Uterus (tissue), 4 donors: ENCODE data around the gene CDK10. TPM values are rescaled to one million over a fixed set of nuclear protein-coding genes. Genes with fewer than 3 reads are reported as not detected.

Source experiments
- DNase-seq, 2 donors: peaks; one replicate each; pipeline ENCODE4 v3.0.0-alpha.2; 2019 to 2020
- H3K27ac ChIP-seq, 2 donors: fragments of 200-600 bp; sonication (generic); 1 replicate in 1 of 2; 2 replicates in 1 of 2; pipeline ENCODE4 v1.5.1; 2016 to 2018
- H3K27me3 ChIP-seq, 2 donors: fragments of 200-600 bp; sonication (generic); one replicate each; pipeline ENCODE4 v1.5.1; 2018 to 2019; ENCODE audit warnings: control low read depth in 1 of 2
- H3K36me3 ChIP-seq, 2 donors: fragments of 200-600 bp; sonication (generic); one replicate each; pipeline ENCODE4 v1.5.1; 2019; ENCODE audit warnings: control low read depth in 1 of 2
- H3K4me1 ChIP-seq, 2 donors: fragments of 200-600 bp; sonication (generic); one replicate each; pipeline ENCODE4 v1.5.1; 2018 to 2019; ENCODE audit warnings: control low read depth in 1 of 2
- H3K4me3 ChIP-seq, 2 donors: fragments of 200-600 bp; sonication (generic); 1 replicate in 1 of 2; 2 replicates in 1 of 2; pipeline ENCODE4 v1.5.1; 2018 to 2019; ENCODE audit warnings: mild to moderate bottlenecking in 1 of 2
- H3K9me3 ChIP-seq, 2 donors: fragments of 200-600 bp; sonication (generic); one replicate each; pipeline ENCODE4 v1.5.1; 2019; ENCODE audit warnings: control low read depth in 1 of 2
- CTCF ChIP-seq, 4 experiments: fragments of 200-600 bp in 2 of 4; fragments of 450-650 bp in 2 of 4; sonication (generic) in 2 of 4; IDR thresholded peaks; one replicate each; pipeline ENCODE4 v1.5.1; 2016 to 2019; ENCODE audit warnings: antibody characterized with exemption in 4 of 4, mild to moderate bottlenecking in 2 of 4, moderate library complexity in 1 of 4
- POLR2A ChIP-seq, 2 donors: fragments of 450-650 bp; IDR thresholded peaks; one replicate each; pipeline ENCODE4 v1.6.1; 2016; ENCODE audit warnings: antibody characterized with exemption in 2 of 2, mild to moderate bottlenecking in 1 of 2, moderate library complexity in 1 of 2
- intact Hi-C: fragments of 100-400 bp; cut with DNase I; formaldehyde crosslinking; loops from one replicate; pipeline ENCODE4 v1.15.1; 2023; ENCODE audit warnings: low total_unique reads
- total RNA-seq, 4 donors: library from RNA; depleted of rRNA in 3 of 4; stranded (reverse); fragments of >200 nt in 3 of 4; gene quantifications; one replicate each; pipeline versions ENCODE4 v1.1.0 to v1.2.4, GENCODE V29; 2014 to 2023
- donor health status: DM: yes; HTN: yes; CAD: no.

The CDK10 gene
- total RNA-seq, 4 donors from 2014 or later, result 13.8 to 90.7 (median 62.5) TPM

- H3K4me1 ChIP-seq, result peaks cover 0 to under 1% of the 10 kb centered on the region in 2 donors
- H3K9me3 ChIP-seq, result no peaks in the 10 kb centered on the region
- intact Hi-C loops, result no loop called here
- TF ChIP-seq POLR2A (IDR thresholded peaks at IDR 0.05), result no peak
- TF ChIP-seq CTCF (IDR thresholded peaks at IDR 0.05), result no peak
- DNase-seq, result no peak
- no peak overlapping the region for H3K4me3 ChIP-seq
- no peak overlapping the region for H3K27ac ChIP-seq
- no peaks in the 10 kb centered on the region for H3K36me3 ChIP-seq
- H3K27me3 ChIP-seq, result no peaks in the 10 kb centered on the region
Measured at GRCh38 chr16:89716916-89717687, 30.6 kb downstream of the CDK10 start.

GRCh38 chr16:89717688-89718505 lies 31.4 kb downstream of the CDK10 start:
- TF ChIP-seq POLR2A (IDR thresholded peaks at IDR 0.05) (no peak), CTCF (IDR thresholded peaks at IDR 0.05) (no peak)
- Histone ChIP-seq H3K4me3 (no peak overlapping the region), H3K27ac (no peak overlapping the region), H3K27me3 (no peaks in the 10 kb centered on the region), H3K4me1 (peaks cover 0 to 6% of the 10 kb centered on the region in 2 donors), H3K36me3 (no peaks in the 10 kb centered on the region), H3K9me3 (no peaks in the 10 kb centered on the region)
- intact Hi-C loops, result no loop called here
- DNase-seq, result no peak

DNA sequence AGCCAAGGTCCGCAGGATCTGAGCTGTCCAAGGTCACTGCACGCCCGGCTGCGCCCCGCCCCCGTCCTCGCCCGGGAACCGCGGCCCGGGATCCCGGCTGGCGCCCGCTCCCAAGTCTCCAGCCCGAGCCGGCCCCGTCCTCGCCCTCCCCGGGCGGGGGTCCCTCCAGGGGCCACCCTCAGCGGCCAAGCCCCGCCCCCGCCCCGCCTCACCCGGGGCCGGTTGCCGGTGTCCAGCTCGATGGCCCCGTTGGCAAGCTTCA lies 34.0 kb downstream of the CDK10 start:
- intact Hi-C loops, result no loop called here
- Histone ChIP-seq H3K4me1 (peaks cover 0 to 6% of the 10 kb centered on the region in 2 donors), H3K27me3 (no peaks in the 10 kb centered on the region), H3K27ac (peak overlapping the region; percentile 91 to 92), H3K4me3 (peak overlapping the region; percentile 52 to 68), H3K9me3 (no peaks in the 10 kb centered on the region), H3K36me3 (no peaks in the 10 kb centered on the region)
- TF ChIP-seq CTCF (IDR thresholded peaks at IDR 0.05) (peak in 1 of 4 experiments; percentile 13), POLR2A (IDR thresholded peaks at IDR 0.05) (no peak)
- DNase-seq, result no peak

DNA sequence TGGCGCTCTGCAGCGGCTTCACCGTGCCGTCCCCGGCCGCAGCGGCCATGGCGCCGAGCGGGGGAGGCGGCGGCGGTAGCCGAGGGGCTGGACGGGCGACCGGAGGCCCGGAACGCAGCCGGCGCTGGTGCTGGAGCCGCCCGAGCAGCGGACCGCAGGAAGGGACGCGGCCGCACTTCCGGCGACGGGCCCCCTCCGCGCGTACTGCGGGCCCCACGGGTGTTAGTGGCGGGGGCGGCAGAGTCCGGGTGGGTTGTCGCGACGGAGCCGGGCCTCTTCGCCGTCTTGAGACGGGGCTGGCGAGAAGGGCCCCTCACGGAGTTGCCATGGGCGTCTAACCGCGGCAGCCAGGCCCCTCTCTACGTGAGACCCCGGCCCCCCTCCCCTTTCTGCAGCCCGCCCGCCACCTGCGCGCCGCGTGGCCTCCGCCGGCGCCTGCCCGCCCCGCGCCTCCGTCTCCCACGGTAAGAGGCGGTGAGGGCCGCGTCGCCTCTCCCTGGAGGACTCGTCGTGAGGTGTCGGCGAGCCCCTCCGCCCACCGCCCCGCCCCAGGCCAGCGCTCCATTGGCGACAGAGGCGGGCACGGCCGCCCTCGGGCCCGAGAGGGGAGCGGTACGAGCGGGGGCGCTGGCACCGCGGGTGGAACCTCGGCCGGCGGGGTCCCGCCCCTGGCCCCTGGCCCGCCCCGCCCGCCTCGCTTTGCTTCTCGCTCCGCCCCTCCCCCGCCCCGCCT lies 34.5 kb downstream of the CDK10 start, which contains the start of the genes VPS9D1 and ZNF276:
VPS9D1 (minus strand) TSS at position 86 of the 733 bp plus-strand sequence; CDS start at position 49, 37 bp downstream.
ZNF276 (plus strand) TSS at position 725 of the 733 bp plus-strand sequence. CDS start 104 bp downstream, outside the sequence.
- intact Hi-C loops, result no loop called here
- Histone ChIP-seq H3K27me3 (no peaks in the 10 kb centered on the region), H3K27ac (peak within 1 kb of the TSS; percentile 91 to 92), H3K4me3 (peak within 1 kb of the TSS; percentile 52 to 68), H3K4me1 (peaks cover 0 to 6% of the 10 kb centered on the region in 2 donors), H3K9me3 (no peaks in the 10 kb centered on the region), H3K36me3 (no peaks in the 10 kb centered on the region)
- peak in 1 of 4 experiments; percentile 10 for TF ChIP-seq CTCF (IDR thresholded peaks at IDR 0.05)
- peak; percentile 36 to 62 for TF ChIP-seq POLR2A (IDR thresholded peaks at IDR 0.05)
- DNase-seq, result peak; percentile 67 to 76
